Adrenal gland (tissue), 12 donors: ENCODE results near the gene DPP6. TPM values are rescaled to one million over a fixed set of nuclear protein-coding genes. Genes with fewer than 3 reads are reported as not detected.

Experiments
- DNase-seq, 7 donors: peaks; one replicate each; pipeline ENCODE4 v3.0.0-alpha.2; 2019 to 2020
- H3K27ac ChIP-seq, 5 donors: fragments of 200-600 bp; sonication (generic) in 4 of 5; 1 replicate in 3 of 5; 2 replicates in 2 of 5; pipeline versions ENCODE4 v1.5.1 to v1.8.0; 2016 to 2020; ENCODE audit warnings: mild to moderate bottlenecking in 1 of 5
- H3K27me3 ChIP-seq: fragments of 200-600 bp; 2 replicates; pipeline ENCODE4 v1.8.0; 2021
- H3K36me3 ChIP-seq, 2 donors: fragments of 200-600 bp; replicated peaks in 1 of 2; 1 replicate in 1 of 2; 2 replicates in 1 of 2; pipeline versions ENCODE4 v1.5.1 to v1.8.0; 2018 to 2022
- H3K4me1 ChIP-seq, 2 donors: fragments of 200-600 bp; replicated peaks in 1 of 2; 1 replicate in 1 of 2; 2 replicates in 1 of 2; pipeline versions ENCODE4 v1.5.1 to v1.8.0; 2018 to 2021
- H3K4me3 ChIP-seq, 4 donors: fragments of 200-600 bp; sonication (generic) in 3 of 4; one replicate each; pipeline ENCODE4 v1.5.1; 2016 to 2018
- H3K9me3 ChIP-seq, 3 donors: fragments of 200-600 bp; sonication (generic) in 1 of 3; replicated peaks in 1 of 3; 1 replicate in 2 of 3; 2 replicates in 1 of 3; pipeline versions ENCODE4 v1.5.1 to v1.8.0; 2016 to 2021
- CTCF ChIP-seq, 6 experiments: fragments of 450-650 bp in 4 of 6; fragments of 200-600 bp in 2 of 6; sonication (generic) in 1 of 6; IDR thresholded peaks; 1 replicate in 5 of 6; 2 replicates in 1 of 6; pipeline versions ENCODE4 v1.5.1 to v1.8.0; 2016 to 2021; ENCODE audit warnings: antibody characterized with exemption in 6 of 6, mild to moderate bottlenecking in 2 of 6, moderate library complexity in 1 of 6
- POLR2A ChIP-seq, 2 donors: fragments of 450-650 bp; IDR thresholded peaks; one replicate each; pipeline ENCODE4 v1.6.1; 2017; ENCODE audit warnings: antibody characterized with exemption in 2 of 2, mild to moderate bottlenecking in 2 of 2, moderate library complexity in 1 of 2
- WGBS, 4 donors: extraction: QIAGEN DNeasy Blood & Tissue Kit in 2 of 4; methylation state at CpG; one replicate each; pipeline versions ENCODE4 v1.1.5 to v1.1.7; 2013 to 2017; 5-methylcytosine and 5-hydroxymethylcytosine counted together
- intact Hi-C, 2 donors: fragments of 100-400 bp; cut with DNase I; formaldehyde crosslinking; loops; one replicate each; pipeline versions ENCODE4 v1.14.1 to v1.15.0; 2022 to 2023
- polyA plus RNA-seq, 3 donors: library from polyadenylated mRNA; stranded (reverse); fragments of 200-250 nt in 2 of 3; fragments of 350-450 nt in 1 of 3; fragmentation: Illumina TruSeq in 1 of 3; extraction: RNeasy Lipid Tissue Mini Kit (QIAGEN cat#74804) in 1 of 3; gene quantifications; one replicate each; pipeline ENCODE4 v1.2.3, GENCODE V29; 2013 to 2014
- total RNA-seq, 9 donors: library from RNA; depleted of rRNA in 4 of 9; stranded (reverse); fragments of >200 nt in 4 of 9; fragments of 120-200 nt in 1 of 9; fragmentation: NEBNext Ultra II Directional in 1 of 9; extraction: Animal tissue kit (Norgen Biotek cat#: 25700) in 1 of 9; gene quantifications; one replicate each; pipeline versions ENCODE4 v1.1.0 to v1.2.4, GENCODE V29; 2013 to 2023
- donor health status: healthy with polysubstance abuse.
- donor health status: Bipolar disorder and iron deficiency.
- donor health status: DM: yes; HTN: yes; CAD: no.
- donor health status: DM: no; HTN: no; CAD: no.
- donor health status: DM: no; HTN: no; CAD: no.
- donor health status: DM: yes; HTN: yes; CAD: no.

The DPP6 gene
- total and polyA plus RNA-seq, 12 donors, result 0.39 to 13.1 (median 5.1) TPM

GRCh38 chr7:154475864-154476263, 423.7 kb downstream of the DPP6 start:
- Histone ChIP-seq H3K9me3 (no peaks in the 10 kb centered on the region), H3K4me3 (no peak overlapping the region), H3K4me1 (no peaks in the 10 kb centered on the region), H3K27ac (no peak overlapping the region), H3K27me3 (no peaks in the 10 kb centered on the region), H3K36me3 (no peaks in the 10 kb centered on the region)
- TF ChIP-seq CTCF (IDR thresholded peaks at IDR 0.05) (no peak), POLR2A (IDR thresholded peaks at IDR 0.05) (no peak)
- intact Hi-C loops, result no loop called here
- no peak for DNase-seq
- 33 to 53% (median 48%) methylated on average over 5 of the region's 5 CpGs for whole genome bisulfite sequencing, 4 donors

GRCh38 chr7:154480817-154481216, 428.6 kb downstream of the DPP6 start:
- intact Hi-C loops, result no loop called here
- Histone ChIP-seq H3K27ac (no peak overlapping the region), H3K36me3 (no peaks in the 10 kb centered on the region), H3K4me3 (no peak overlapping the region), H3K27me3 (no peaks in the 10 kb centered on the region), H3K4me1 (no peaks in the 10 kb centered on the region), H3K9me3 (no peaks in the 10 kb centered on the region)
- 59 to 75% (median 65%) methylated on average over 6 of the region's 6 CpGs for WGBS, 4 donors
- DNase-seq, result no peak
- no peak for TF ChIP-seq CTCF (IDR thresholded peaks at IDR 0.05)
- no peak for TF ChIP-seq POLR2A (IDR thresholded peaks at IDR 0.05)

- no peaks in the 10 kb centered on the region for H3K27me3 ChIP-seq
- DNase-seq, result no peak
- H3K9me3 ChIP-seq, result no peaks in the 10 kb centered on the region
- TF ChIP-seq POLR2A (IDR thresholded peaks at IDR 0.05) (no peak), CTCF (IDR thresholded peaks at IDR 0.05) (no peak)
- no peak overlapping the region for H3K4me3 ChIP-seq
- H3K36me3 ChIP-seq, result no peaks in the 10 kb centered on the region
- H3K27ac ChIP-seq, result no peak overlapping the region
- H3K4me1 ChIP-seq, result no peaks in the 10 kb centered on the region
- intact Hi-C loops, result no loop called here
- 88 to 91% (median 90%) methylated on average over 11 of the region's 11 CpGs for WGBS, 4 donors
These were observed 430.7 kb downstream of the DPP6 start for GRCh38 chr7:154482863-154483262.

GRCh38 chr7:154484406-154484805, 432.2 kb downstream of the DPP6 start:
- Histone ChIP-seq H3K9me3 (no peaks in the 10 kb centered on the region), H3K4me3 (no peak overlapping the region), H3K27me3 (no peaks in the 10 kb centered on the region), H3K27ac (no peak overlapping the region), H3K36me3 (no peaks in the 10 kb centered on the region), H3K4me1 (no peaks in the 10 kb centered on the region)
- DNase-seq, result peak in 1 of 7 donors; percentile 59
- intact Hi-C loops, result no loop called here
- WGBS, 4 donors, result 56 to 69% (median 62%) methylated on average over 4 to 7 of the region's 7 CpGs
- TF ChIP-seq CTCF (IDR thresholded peaks at IDR 0.05), result no peak
- no peak for TF ChIP-seq POLR2A (IDR thresholded peaks at IDR 0.05)
